ENCODE results near the gene CAPZB.

Gene CAPZB

GRCh38 chr1:19382222-19382621 is 103.1 kb downstream of the CAPZB start:
- Mint-ChIP-seq H3K9me3 (no peaks in the 10 kb centered on the region), H3K27me3 (ENCODE audit: low read depth) (no peaks in the 10 kb centered on the region), H3K27ac (peak overlapping the region; percentile 50 to 85 (median 75)), H3K4me1 (peaks cover 41% of the 10 kb centered on the region), H3K4me3 (no peak overlapping the region), H3K36me3 (ENCODE audit: low read depth) (peaks cover 51% of the 10 kb centered on the region)
- no peak for TF ChIP-seq CTCF (IDR thresholded peaks at IDR 0.05; ENCODE audit: unreplicated experiment in 3 of 3)

- H3K36me3 Mint-ChIP-seq (ENCODE audit: low read depth) = peaks cover 59% of the 10 kb centered on the region
- H3K4me1 Mint-ChIP-seq = peaks cover 32% of the 10 kb centered on the region
- H3K27me3 Mint-ChIP-seq (ENCODE audit: low read depth) = no peaks in the 10 kb centered on the region
- no peaks in the 10 kb centered on the region for H3K9me3 Mint-ChIP-seq
- no peak overlapping the region for H3K27ac Mint-ChIP-seq
- TF ChIP-seq CTCF (IDR thresholded peaks at IDR 0.05; ENCODE audit: unreplicated experiment in 3 of 3) = no peak
- H3K4me3 Mint-ChIP-seq = no peak overlapping the region
Measured at GRCh38 chr1:19381261-19381660, 104.1 kb downstream of the CAPZB start.

GRCh38 chr1:19377812-19378718 is 107.3 kb downstream of the CAPZB start:
- TF ChIP-seq CTCF (IDR thresholded peaks at IDR 0.05; ENCODE audit: unreplicated experiment in 3 of 3) = no peak
- Mint-ChIP-seq H3K36me3 (ENCODE audit: low read depth) (peaks cover 45% of the 10 kb centered on the region), H3K4me3 (no peak overlapping the region), H3K27ac (no peak overlapping the region), H3K9me3 (no peaks in the 10 kb centered on the region), H3K4me1 (peaks cover 17% of the 10 kb centered on the region), H3K27me3 (ENCODE audit: low read depth) (no peaks in the 10 kb centered on the region)

GRCh38 chr1:19376428-19377372 is 108.6 kb downstream of the CAPZB start:
- TF ChIP-seq CTCF (IDR thresholded peaks at IDR 0.05; ENCODE audit: unreplicated experiment in 3 of 3) = no peak
- Mint-ChIP-seq H3K27ac (no peak overlapping the region), H3K36me3 (ENCODE audit: low read depth) (peaks cover 39% of the 10 kb centered on the region), H3K4me3 (no peak overlapping the region), H3K9me3 (no peaks in the 10 kb centered on the region), H3K27me3 (ENCODE audit: low read depth) (no peaks in the 10 kb centered on the region), H3K4me1 (peaks cover 16% of the 10 kb centered on the region)

- TF ChIP-seq CTCF (IDR thresholded peaks at IDR 0.05; ENCODE audit: unreplicated experiment in 3 of 3) = no peak
- peak overlapping the region in 2 of 3 experiments; percentile 10 to 30 for H3K27ac Mint-ChIP-seq
- H3K4me1 Mint-ChIP-seq = peaks cover 16% of the 10 kb centered on the region
- H3K9me3 Mint-ChIP-seq = no peaks in the 10 kb centered on the region
- H3K4me3 Mint-ChIP-seq = no peak overlapping the region
- no peaks in the 10 kb centered on the region for H3K27me3 Mint-ChIP-seq (ENCODE audit: low read depth)
- H3K36me3 Mint-ChIP-seq (ENCODE audit: low read depth) = peaks cover 36% of the 10 kb centered on the region
Measured at GRCh38 chr1:19375631-19376400, 109.5 kb downstream of the CAPZB start.
